ENCODE results near the gene RHCE.
"Not testable (repeated sequence)": the region's sequence is repeated elsewhere in the genome, so short reads cannot be mapped to it uniquely, and the experiment has no call there.

The RHCE gene

GRCh38 chr1:25388691-25389090, 31.9 kb downstream of the RHCE start:
- not testable (repeated sequence) for H3K4me1 Mint-ChIP-seq, H3K9me3 Mint-ChIP-seq, DNase-seq, H3K4me3 Mint-ChIP-seq, ATAC-seq, H3K27me3 Mint-ChIP-seq, H3K27ac Mint-ChIP-seq

GRCh38 chr1:25387096-25387495, 33.5 kb downstream of the RHCE start:
- H3K9me3 Mint-ChIP-seq, result not testable (repeated sequence)

DNA sequence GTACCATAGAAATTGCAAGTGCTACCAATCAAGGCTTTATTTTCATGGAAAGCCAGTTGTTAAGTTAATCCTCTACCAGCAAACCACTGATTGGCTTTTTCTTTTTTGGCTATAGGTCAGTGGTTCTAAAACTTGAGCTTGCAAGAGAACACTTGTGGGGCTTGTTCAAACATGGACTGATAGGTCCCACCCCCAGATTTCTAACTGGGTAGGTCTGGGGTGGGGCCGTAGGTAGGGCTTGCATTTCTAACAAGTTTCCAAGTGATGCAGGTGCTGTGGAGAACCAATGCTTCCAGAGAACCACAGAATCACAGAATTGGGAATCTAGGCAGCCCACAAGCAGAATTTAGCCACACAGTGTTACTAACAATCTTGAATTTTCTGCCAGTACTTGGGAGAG, 36.8 kb downstream of the RHCE start:
- H3K27me3 Mint-ChIP-seq, result peaks cover 13% of the 10 kb centered on the region
- H3K4me3 Mint-ChIP-seq, H3K9me3 Mint-ChIP-seq, H3K4me1 Mint-ChIP-seq, DNase-seq, ATAC-seq, H3K27ac Mint-ChIP-seq: not testable (repeated sequence)

More at GRCh38 chr1:25387096-25387495, 33.5 kb downstream of the RHCE start:
- not testable (repeated sequence) for ATAC-seq, H3K4me3 Mint-ChIP-seq, DNase-seq, H3K4me1 Mint-ChIP-seq, H3K27ac Mint-ChIP-seq
- H3K27me3 Mint-ChIP-seq, result peaks cover 14% of the 10 kb centered on the region

DNA sequence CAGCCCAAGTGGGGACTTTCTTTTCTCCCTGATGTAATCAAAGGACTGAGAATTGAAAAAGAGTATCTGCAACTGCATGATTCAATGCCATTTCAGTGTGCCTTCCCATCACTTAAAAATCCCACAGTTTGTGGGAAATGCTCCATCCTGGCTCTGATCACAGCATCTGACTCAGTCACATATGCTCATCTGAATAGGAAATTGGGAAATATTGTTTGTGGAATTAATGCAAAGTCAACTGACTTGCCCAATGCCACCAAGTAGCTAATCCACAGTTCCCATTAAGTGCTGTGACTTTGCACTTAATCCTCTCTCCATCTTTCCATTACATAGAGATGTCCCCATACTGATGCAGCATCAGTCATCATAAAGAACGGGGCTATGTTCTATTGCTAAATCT, 37.5 kb downstream of the RHCE start:
- not testable (repeated sequence) for ATAC-seq

DNA sequence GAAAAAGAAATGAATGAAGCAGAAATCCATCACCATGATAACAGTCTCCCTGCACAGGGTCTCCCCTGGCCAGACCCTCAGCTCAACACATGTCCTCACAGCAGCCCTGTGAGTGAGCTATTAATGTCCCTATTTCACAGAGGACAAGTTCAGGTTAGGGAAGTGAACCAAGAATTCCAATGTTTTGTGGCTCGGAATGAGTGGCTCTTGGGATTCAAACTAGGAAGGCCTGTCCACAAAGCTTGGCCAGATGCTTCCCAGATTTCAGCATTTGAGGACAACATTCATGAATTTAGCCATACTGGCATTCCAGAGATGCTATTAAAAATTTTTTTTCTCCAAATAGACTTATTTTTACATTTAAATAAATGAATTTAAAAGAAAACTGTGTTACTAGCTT, 38.1 kb downstream of the RHCE start:
- H3K27me3 Mint-ChIP-seq, H3K9me3 Mint-ChIP-seq, H3K4me3 Mint-ChIP-seq, ATAC-seq, H3K4me1 Mint-ChIP-seq, H3K27ac Mint-ChIP-seq, DNase-seq: not testable (repeated sequence)

More for the DNA sequence above, 37.5 kb downstream of the RHCE start:
- not testable (repeated sequence) for H3K4me1 Mint-ChIP-seq, H3K9me3 Mint-ChIP-seq, H3K27me3 Mint-ChIP-seq, H3K27ac Mint-ChIP-seq, DNase-seq, H3K4me3 Mint-ChIP-seq

DNA sequence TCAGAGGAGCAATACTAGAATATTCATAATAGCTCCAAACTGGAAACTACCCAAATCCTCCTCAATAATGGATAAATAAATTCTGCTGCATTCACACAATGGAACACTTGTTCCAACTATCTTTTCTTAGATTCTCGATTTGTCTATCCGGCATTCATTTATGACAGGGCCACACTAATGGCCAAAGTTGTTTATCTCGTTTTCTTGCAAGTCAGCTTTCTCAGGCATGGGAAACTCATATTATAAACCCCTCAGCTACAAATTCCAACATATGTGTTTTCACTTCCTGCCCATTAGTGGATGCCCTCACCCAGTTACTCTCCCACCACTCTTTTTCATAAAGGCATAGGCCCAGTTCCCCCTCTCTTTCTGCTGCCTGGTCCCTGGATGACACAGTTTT, 42.3 kb downstream of the RHCE start:
- not testable (repeated sequence) for DNase-seq, H3K4me3 Mint-ChIP-seq, H3K4me1 Mint-ChIP-seq, H3K9me3 Mint-ChIP-seq, H3K27ac Mint-ChIP-seq, ATAC-seq, H3K27me3 Mint-ChIP-seq

GRCh38 chr1:25371757-25372156, 48.9 kb downstream of the RHCE start:
- H3K9me3 Mint-ChIP-seq, ATAC-seq, H3K27me3 Mint-ChIP-seq, DNase-seq, H3K4me3 Mint-ChIP-seq, H3K27ac Mint-ChIP-seq, H3K4me1 Mint-ChIP-seq: not testable (repeated sequence)

DNA sequence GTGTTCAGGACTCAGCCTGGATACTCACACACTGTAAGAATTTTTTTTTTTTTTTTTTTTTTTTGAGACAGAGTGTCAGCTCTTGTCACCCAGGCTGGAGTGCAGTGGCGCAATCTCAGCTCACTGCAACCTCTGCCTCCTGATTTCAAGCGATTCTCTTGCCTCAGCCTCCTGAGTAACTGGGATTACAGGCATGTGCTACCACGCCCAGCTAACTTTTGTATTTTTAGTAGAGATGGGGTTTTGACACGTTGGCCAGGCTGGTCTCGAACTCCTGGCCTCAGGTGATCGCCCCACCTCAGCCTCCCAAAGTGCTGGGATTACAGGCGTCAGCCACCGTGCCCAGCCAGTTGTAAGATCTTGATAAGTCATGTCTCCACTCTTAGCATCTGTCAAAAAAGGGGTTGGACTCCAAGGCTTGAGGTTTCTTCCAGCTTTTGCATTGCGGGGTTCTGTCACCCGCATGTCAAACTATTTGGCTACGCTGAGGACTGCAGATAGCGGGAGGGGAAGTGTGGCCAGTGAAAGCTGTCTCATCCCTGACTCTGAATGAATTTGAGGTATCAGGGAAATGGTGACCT, 50.8 kb downstream of the RHCE start:
- H3K9me3 Mint-ChIP-seq, H3K4me3 Mint-ChIP-seq, ATAC-seq, DNase-seq, H3K27me3 Mint-ChIP-seq, H3K4me1 Mint-ChIP-seq, H3K27ac Mint-ChIP-seq: not testable (repeated sequence)

DNA sequence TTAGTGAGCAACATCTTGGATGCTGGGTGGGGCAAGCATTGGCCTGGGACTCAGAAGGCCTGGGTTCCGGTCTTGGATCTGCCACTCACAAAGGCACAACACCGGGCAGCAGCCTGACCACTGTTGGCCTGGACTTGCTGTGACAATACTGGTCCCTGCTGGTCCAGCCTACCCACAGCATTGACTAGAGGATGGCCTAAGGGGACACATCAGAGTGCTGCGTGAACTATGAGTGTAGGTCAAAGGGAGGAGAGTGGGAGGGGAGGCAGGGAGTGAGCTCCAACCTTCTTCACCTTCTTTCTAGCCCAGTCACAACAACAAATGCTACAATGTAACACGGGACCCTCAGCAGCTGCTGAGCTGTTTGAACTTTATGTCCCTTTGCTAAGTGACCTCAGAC, 51.4 kb downstream of the RHCE start:
- H3K4me1 Mint-ChIP-seq, result no peaks in the 10 kb centered on the region
- DNase-seq (no peak), ATAC-seq (no peak)
- H3K27ac Mint-ChIP-seq, result no peak overlapping the region
- no peak overlapping the region for H3K4me3 Mint-ChIP-seq
- no peaks in the 10 kb centered on the region for H3K9me3 Mint-ChIP-seq
- H3K27me3 Mint-ChIP-seq, result no peaks in the 10 kb centered on the region

DNA sequence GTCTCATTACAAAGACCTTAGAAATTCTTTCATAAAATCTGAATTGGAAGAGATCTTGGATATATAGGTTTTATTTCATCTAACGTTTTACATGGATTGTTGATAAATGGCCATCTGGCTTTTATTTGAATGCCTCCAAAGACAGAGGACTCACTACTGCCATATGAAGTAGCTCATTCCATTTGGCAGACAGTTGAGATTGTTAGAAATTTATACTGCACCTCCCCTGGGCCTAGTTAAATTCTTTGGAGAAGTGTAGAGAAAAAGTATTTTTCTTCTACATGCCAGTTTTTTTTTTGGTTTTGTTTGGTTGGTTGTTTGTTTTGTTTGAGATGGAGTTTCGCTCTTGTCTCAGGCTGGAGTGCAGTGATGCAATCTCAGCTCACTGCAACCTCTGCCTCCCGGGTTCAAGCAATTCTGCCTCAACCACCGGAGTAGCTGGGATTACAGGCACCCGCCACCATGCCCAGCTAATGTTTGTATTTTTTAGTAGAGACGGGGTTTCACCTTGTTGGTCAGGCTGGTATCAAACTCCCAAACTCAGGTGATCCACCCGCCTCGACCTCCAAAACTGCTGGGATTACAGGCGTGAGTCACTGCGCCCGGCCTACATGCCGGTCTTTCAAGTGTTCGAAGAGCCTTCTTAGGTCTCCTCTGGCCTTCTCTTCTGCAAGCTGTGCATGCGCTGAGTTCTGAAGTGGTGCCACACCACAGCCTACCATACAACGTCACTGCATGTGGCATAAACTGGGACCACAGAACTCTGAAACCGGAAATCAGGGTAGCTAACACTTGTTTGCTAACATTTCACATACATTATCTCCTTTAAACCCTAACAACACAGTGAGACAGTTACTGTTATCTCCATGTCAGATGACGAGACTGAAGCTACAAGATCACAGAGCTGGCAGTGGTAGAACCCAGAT, 57.7 kb downstream of the RHCE start:
- H3K9me3 Mint-ChIP-seq, DNase-seq, H3K27me3 Mint-ChIP-seq, H3K27ac Mint-ChIP-seq, H3K4me3 Mint-ChIP-seq: not testable (repeated sequence)
- peaks cover 31% of the 10 kb centered on the region for H3K4me1 Mint-ChIP-seq
- ATAC-seq, result peak; percentile 95

DNA sequence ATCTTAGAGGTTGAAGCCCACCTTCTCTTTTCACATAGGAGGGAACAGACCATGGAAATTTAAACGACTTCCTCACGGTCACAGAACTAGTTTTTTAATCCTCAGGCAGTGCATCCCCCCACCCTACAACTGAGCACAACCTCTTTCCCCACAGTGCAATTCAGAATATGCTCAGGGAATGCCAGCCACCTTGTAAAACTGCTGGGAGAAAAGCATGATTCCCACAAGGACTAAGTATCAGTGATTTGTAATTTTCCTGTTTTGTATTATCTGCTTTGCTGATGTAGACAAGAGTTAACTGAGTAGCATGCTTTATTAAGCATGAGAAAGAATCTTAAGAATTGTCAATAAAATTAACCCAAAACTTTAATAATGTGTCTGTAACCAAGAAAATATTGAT, 58.7 kb downstream of the RHCE start:
- no peaks in the 10 kb centered on the region for H3K9me3 Mint-ChIP-seq
- H3K27me3 Mint-ChIP-seq, result no peaks in the 10 kb centered on the region
- H3K4me3 Mint-ChIP-seq, result no peak overlapping the region
- H3K4me1 Mint-ChIP-seq, result peaks cover 41% of the 10 kb centered on the region
- peak overlapping the region in 1 of 2 donors; percentile 19 for H3K27ac Mint-ChIP-seq
- ATAC-seq, result no peak
- DNase-seq, result no peak

- ATAC-seq, result no peak
- Mint-ChIP-seq H3K4me1 (peaks cover 51% of the 10 kb centered on the region), H3K4me3 (no peak overlapping the region), H3K9me3 (no peaks in the 10 kb centered on the region), H3K27ac (peak overlapping the region in 1 of 2 donors; percentile 87), H3K27me3 (no peaks in the 10 kb centered on the region)
- no peak for DNase-seq
These were observed 59.7 kb downstream of the RHCE start for GRCh38 chr1:25360596-25361581.

GRCh38 chr1:25356848-25357247, 63.8 kb downstream of the RHCE start:
- Mint-ChIP-seq H3K27ac (peak overlapping the region; percentile 74 to 96), H3K9me3 (no peaks in the 10 kb centered on the region), H3K4me1 (peaks cover 60% of the 10 kb centered on the region), H3K27me3 (no peaks in the 10 kb centered on the region), H3K4me3 (peak overlapping the region; percentile 27 to 37)
- ATAC-seq, result no peak
- DNase-seq, result no peak

GRCh38 chr1:25356441-25356840, 64.2 kb downstream of the RHCE start:
- Mint-ChIP-seq H3K4me1 (peaks cover 56% of the 10 kb centered on the region), H3K4me3 (peak overlapping the region; percentile 11 to 36), H3K27ac (peak overlapping the region; percentile 77 to 96), H3K9me3 (no peaks in the 10 kb centered on the region), H3K27me3 (no peaks in the 10 kb centered on the region)
- DNase-seq (no peak), ATAC-seq (no peak)

DNA sequence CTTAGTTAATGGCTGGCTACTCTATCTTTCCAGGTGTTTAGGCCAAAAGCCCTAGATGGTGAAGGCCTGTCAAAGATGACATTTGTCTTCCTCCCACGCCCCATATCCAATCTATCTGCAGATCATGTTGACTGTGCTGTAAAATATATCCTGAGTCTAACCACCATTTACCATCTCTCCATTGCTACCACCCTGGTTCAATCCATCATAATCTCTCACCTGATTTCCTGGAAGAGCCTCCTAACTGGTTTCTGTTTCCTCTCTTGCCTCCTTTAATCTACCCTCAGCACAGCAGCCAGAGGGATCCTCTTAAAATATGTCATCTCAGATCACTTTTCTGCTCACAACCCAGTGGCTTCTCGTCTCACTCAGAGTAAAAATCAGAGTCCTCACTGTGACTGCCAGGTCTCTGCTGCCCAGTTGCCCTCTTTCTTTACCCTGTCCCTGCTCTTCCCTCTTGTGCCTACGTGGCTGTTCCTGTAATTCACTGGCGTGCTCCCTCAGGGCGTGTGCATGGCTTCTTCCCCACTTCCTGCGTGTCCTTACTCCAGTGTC, 64.7 kb downstream of the RHCE start:
- peaks cover 51% of the 10 kb centered on the region for H3K4me1 Mint-ChIP-seq
- no peaks in the 10 kb centered on the region for H3K9me3 Mint-ChIP-seq
- H3K27ac Mint-ChIP-seq, result peak overlapping the region; percentile 77 to 96
- ATAC-seq, result peak; percentile 62
- no peaks in the 10 kb centered on the region for H3K27me3 Mint-ChIP-seq
- peak in 1 of 2 donors; percentile 8 for DNase-seq
- peak overlapping the region; percentile 11 to 36 for H3K4me3 Mint-ChIP-seq
